Measurements from ENCODE around the gene PCDHGB7.
"Not testable (repeated sequence)": the region's sequence is repeated elsewhere in the genome, so short reads cannot be mapped to it uniquely, and the experiment has no call there.

DNA sequence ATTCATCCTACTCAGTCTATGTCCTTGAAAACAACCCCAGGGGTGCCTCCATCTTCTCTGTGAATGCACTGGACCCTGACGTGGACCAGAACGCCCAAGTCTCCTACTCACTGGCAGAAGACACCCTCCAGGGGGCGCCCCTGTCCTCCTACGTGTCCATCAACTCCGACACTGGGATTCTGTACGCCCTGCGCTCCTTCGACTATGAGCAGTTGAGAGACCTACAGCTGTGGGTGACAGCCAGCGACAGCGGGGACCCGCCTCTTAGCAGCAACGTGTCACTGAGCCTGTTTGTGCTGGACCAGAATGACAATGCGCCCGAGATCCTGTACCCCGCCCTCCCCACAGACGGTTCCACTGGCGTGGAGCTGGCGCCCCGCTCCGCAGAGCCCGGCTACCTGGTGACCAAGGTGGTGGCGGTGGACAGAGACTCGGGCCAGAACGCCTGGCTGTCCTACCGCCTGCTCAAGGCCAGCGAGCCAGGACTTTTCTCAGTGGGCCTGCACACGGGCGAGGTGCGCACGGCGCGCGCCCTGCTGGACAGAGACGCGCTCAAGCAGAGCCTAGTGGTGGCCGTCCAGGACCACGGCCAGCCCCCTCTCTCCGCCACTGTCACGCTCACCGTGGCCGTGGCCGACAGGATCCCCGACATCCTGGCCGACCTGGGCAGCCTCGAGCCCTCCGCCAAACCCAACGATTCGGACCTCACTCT, 41.9 kb upstream of the PCDHGB7 start:
- TF ChIP-seq, protein P1, sequence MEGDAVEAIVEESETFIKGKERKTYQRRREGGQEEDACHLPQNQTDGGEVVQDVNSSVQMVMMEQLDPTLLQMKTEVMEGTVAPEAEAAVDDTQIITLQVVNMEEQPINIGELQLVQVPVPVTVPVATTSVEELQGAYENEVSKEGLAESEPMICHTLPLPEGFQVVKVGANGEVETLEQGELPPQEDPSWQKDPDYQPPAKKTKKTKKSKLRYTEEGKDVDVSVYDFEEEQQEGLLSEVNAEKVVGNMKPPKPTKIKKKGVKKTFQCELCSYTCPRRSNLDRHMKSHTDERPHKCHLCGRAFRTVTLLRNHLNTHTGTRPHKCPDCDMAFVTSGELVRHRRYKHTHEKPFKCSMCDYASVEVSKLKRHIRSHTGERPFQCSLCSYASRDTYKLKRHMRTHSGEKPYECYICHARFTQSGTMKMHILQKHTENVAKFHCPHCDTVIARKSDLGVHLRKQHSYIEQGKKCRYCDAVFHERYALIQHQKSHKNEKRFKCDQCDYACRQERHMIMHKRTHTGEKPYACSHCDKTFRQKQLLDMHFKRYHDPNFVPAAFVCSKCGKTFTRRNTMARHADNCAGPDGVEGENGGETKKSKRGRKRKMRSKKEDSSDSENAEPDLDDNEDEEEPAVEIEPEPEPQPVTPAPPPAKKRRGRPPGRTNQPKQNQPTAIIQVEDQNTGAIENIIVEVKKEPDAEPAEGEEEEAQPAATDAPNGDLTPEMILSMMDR (IDR thresholded peaks at IDR 0.05; ENCODE audit: insufficient read depth, low read depth, low read length): not testable (repeated sequence)
- TF ChIP-seq EZH2 (IDR thresholded peaks at IDR 0.05; ENCODE audit: insufficient read depth, low read length): not testable (repeated sequence)

Measured in astrocyte (in vitro differentiated cells and primary cell).